Trophoblast cell (in vitro differentiated cells and primary cell): Measurements from ENCODE around the gene IL36RN.

Source experiments
- DNase-seq, 2 donors: peaks; one replicate each; pipeline ENCODE4 v3.0.0-alpha.2; 2016
- H2AFZ ChIP-seq: 2 replicates; pipeline ENCODE4 v1.6.1; 2013; ENCODE audit warnings: low read length, moderate library complexity, mild to moderate bottlenecking; ENCODE audit not compliant: insufficient read depth, poor library complexity
- H2AK5ac ChIP-seq: 2 replicates; pipeline ENCODE4 v1.6.1; 2013; ENCODE audit warnings: mild to moderate bottlenecking, low read length
- H2BK120ac ChIP-seq: 2 replicates; pipeline ENCODE4 v1.6.1; 2013; ENCODE audit warnings: low read length, mild to moderate bottlenecking, moderate library complexity; ENCODE audit not compliant: insufficient read depth, poor library complexity
- H2BK12ac ChIP-seq: 2 replicates; pipeline ENCODE4 v1.6.1; 2013; ENCODE audit warnings: mild to moderate bottlenecking, low read length, moderate library complexity
- H2BK5ac ChIP-seq: 2 replicates; pipeline ENCODE4 v1.6.1; 2013; ENCODE audit warnings: low read length, low read depth, moderate library complexity, mild to moderate bottlenecking; ENCODE audit not compliant: poor library complexity
- H3K14ac ChIP-seq: 2 replicates; pipeline ENCODE4 v1.6.1; 2013; ENCODE audit warnings: mild to moderate bottlenecking, low read length
- H3K18ac ChIP-seq: 2 replicates; pipeline ENCODE4 v1.6.1; 2013; ENCODE audit warnings: mild to moderate bottlenecking, low read length
- H3K23ac ChIP-seq: 2 replicates; pipeline ENCODE4 v1.6.1; 2013; ENCODE audit warnings: low read length
- H3K27ac ChIP-seq: 2 replicates; pipeline ENCODE4 v1.5.1; 2013; ENCODE audit warnings: low read depth, mild to moderate bottlenecking, inconsistent platforms, low read length, moderate library complexity
- H3K27me3 ChIP-seq: 2 replicates; pipeline ENCODE4 v1.6.1; 2013; ENCODE audit warnings: inconsistent platforms, mild to moderate bottlenecking, low read length, moderate library complexity; ENCODE audit not compliant: insufficient read depth
- H3K36me3 ChIP-seq, 2 experiments: 1 replicate in 1 of 2; 2 replicates in 1 of 2; pipeline ENCODE4 v1.6.1; 2013; ENCODE audit warnings: low read length in 2 of 2, mild to moderate bottlenecking in 2 of 2, moderate library complexity in 1 of 2; ENCODE audit not compliant: insufficient read depth in 2 of 2, control insufficient read depth in 1 of 2
- H3K4ac ChIP-seq: 2 replicates; pipeline ENCODE4 v1.6.1; 2013; ENCODE audit warnings: low read depth, mild to moderate bottlenecking, low read length, moderate library complexity
- H3K4me1 ChIP-seq, 2 experiments: 1 replicate in 1 of 2; 2 replicates in 1 of 2; pipeline ENCODE4 v1.6.1; 2013; ENCODE audit warnings: low read length in 2 of 2, mild to moderate bottlenecking in 2 of 2, moderate library complexity in 1 of 2; ENCODE audit not compliant: insufficient read depth in 2 of 2, control insufficient read depth in 1 of 2
- H3K4me2 ChIP-seq: 2 replicates; pipeline ENCODE4 v1.6.1; 2013; ENCODE audit warnings: inconsistent platforms, mild to moderate bottlenecking, low read length, moderate library complexity
- H3K4me3 ChIP-seq: 2 replicates; pipeline ENCODE4 v1.5.1; 2013; ENCODE audit warnings: mild to moderate bottlenecking, low read depth, low read length, inconsistent platforms
- H3K79me1 ChIP-seq: one replicate; pipeline ENCODE4 v1.6.1; 2013; ENCODE audit warnings: low read length
- H3K79me2 ChIP-seq: 2 replicates; pipeline ENCODE4 v1.6.1; 2013; ENCODE audit warnings: low read length, mild to moderate bottlenecking; ENCODE audit not compliant: control insufficient read depth, insufficient read depth, poor library complexity
- H3K9ac ChIP-seq: 2 replicates; pipeline ENCODE4 v1.6.1; 2013; ENCODE audit warnings: mild to moderate bottlenecking, low read length
- H3K9me3 ChIP-seq: 2 replicates; pipeline ENCODE4 v1.6.1; 2013; ENCODE audit warnings: low read depth, mild to moderate bottlenecking, control low read depth, inconsistent platforms, low read length; ENCODE audit not compliant: insufficient read depth
- H4K12ac ChIP-seq: 2 replicates; pipeline ENCODE4 v1.6.1; 2013; ENCODE audit warnings: low read depth, mild to moderate bottlenecking, low read length, moderate library complexity
- H4K8ac ChIP-seq: 2 replicates; pipeline ENCODE4 v1.6.1; 2013; ENCODE audit warnings: low read depth, mild to moderate bottlenecking, low read length, moderate library complexity
- H4K91ac ChIP-seq: one replicate; pipeline ENCODE4 v1.6.1; 2013; ENCODE audit warnings: low read depth, mild to moderate bottlenecking, low read length, moderate library complexity
- WGBS: extraction: QIAGEN DNeasy Blood & Tissue Kit; methylation state at CpG from one replicate; pipeline ENCODE4 v1.1.7; 2013; ENCODE audit warnings: missing lambda C conversion rate; ENCODE audit not compliant: insufficient read length, insufficient coverage; ENCODE audit errors: extremely low coverage; 5-methylcytosine and 5-hydroxymethylcytosine counted together

Gene IL36RN

GRCh38 chr2:113084249-113085000 lies 25.4 kb downstream of the IL36RN start:
- H2BK5ac ChIP-seq = no peak overlapping the region
- H3K27ac ChIP-seq = no peak overlapping the region
- WGBS = no CpG with 5 or more reads among the region's 5 CpGs
- no peak overlapping the region for H2BK12ac ChIP-seq
- H4K8ac ChIP-seq = no peak overlapping the region
- no peaks in the 10 kb centered on the region for H3K79me1 ChIP-seq
- no peak overlapping the region for H4K91ac ChIP-seq
- no peak overlapping the region for H3K4me2 ChIP-seq
- H3K9ac ChIP-seq = no peak overlapping the region
- H3K4me1 ChIP-seq = no peaks in the 10 kb centered on the region
- no peak overlapping the region for H3K4me3 ChIP-seq
- H3K14ac ChIP-seq = no peak overlapping the region
- no peaks in the 10 kb centered on the region for H3K9me3 ChIP-seq
- H2BK120ac ChIP-seq = no peak overlapping the region
- no peak overlapping the region for H3K4ac ChIP-seq
- no peaks in the 10 kb centered on the region for H3K27me3 ChIP-seq
- no peaks in the 10 kb centered on the region for H3K79me2 ChIP-seq
- DNase-seq = peak in 1 of 2 donors; percentile 35
- H4K12ac ChIP-seq = no peak overlapping the region
- H3K36me3 ChIP-seq = no peaks in the 10 kb centered on the region
- no peak overlapping the region for H3K23ac ChIP-seq
- H3K18ac ChIP-seq = no peak overlapping the region
- no peak overlapping the region for H2AK5ac ChIP-seq
- no peak overlapping the region for H2AFZ ChIP-seq

GRCh38 chr2:113085542-113085941 lies 26.5 kb downstream of the IL36RN start:
- Histone ChIP-seq H3K18ac (no peak overlapping the region), H3K4me1 (no peaks in the 10 kb centered on the region), H4K8ac (no peak overlapping the region), H3K14ac (no peak overlapping the region), H3K4ac (no peak overlapping the region), H3K79me1 (no peaks in the 10 kb centered on the region), H3K23ac (no peak overlapping the region), H3K36me3 (no peaks in the 10 kb centered on the region), H4K12ac (no peak overlapping the region), H3K4me2 (no peak overlapping the region), H3K9me3 (no peaks in the 10 kb centered on the region), H3K4me3 (no peak overlapping the region), H3K27ac (no peak overlapping the region), H2BK12ac (no peak overlapping the region), H2AFZ (no peak overlapping the region), H3K9ac (no peak overlapping the region), H2BK5ac (no peak overlapping the region), H2BK120ac (no peak overlapping the region), H4K91ac (no peak overlapping the region), H3K79me2 (no peaks in the 10 kb centered on the region), H3K27me3 (no peaks in the 10 kb centered on the region), H2AK5ac (no peak overlapping the region)
- no peak for DNase-seq
- no CpG with 5 or more reads among the region's 2 CpGs for WGBS

GRCh38 chr2:113088213-113088992 lies 29.4 kb downstream of the IL36RN start:
- no peaks in the 10 kb centered on the region for H3K79me2 ChIP-seq
- no peak overlapping the region for H3K4me2 ChIP-seq
- no peak overlapping the region for H3K9ac ChIP-seq
- no peak overlapping the region for H3K4me3 ChIP-seq
- no peak overlapping the region for H3K14ac ChIP-seq
- no peak overlapping the region for H3K18ac ChIP-seq
- H2AFZ ChIP-seq = no peak overlapping the region
- H2AK5ac ChIP-seq = no peak overlapping the region
- H3K23ac ChIP-seq = no peak overlapping the region
- no peak overlapping the region for H4K91ac ChIP-seq
- H4K8ac ChIP-seq = no peak overlapping the region
- no peaks in the 10 kb centered on the region for H3K9me3 ChIP-seq
- no peak overlapping the region for H2BK120ac ChIP-seq
- no peaks in the 10 kb centered on the region for H3K4me1 ChIP-seq
- no peaks in the 10 kb centered on the region for H3K27me3 ChIP-seq
- no peak overlapping the region for H3K27ac ChIP-seq
- no peak overlapping the region for H4K12ac ChIP-seq
- no peak overlapping the region for H3K4ac ChIP-seq
- no peak overlapping the region for H2BK5ac ChIP-seq
- DNase-seq = no peak
- no peaks in the 10 kb centered on the region for H3K79me1 ChIP-seq
- H2BK12ac ChIP-seq = no peak overlapping the region
- H3K36me3 ChIP-seq = no peaks in the 10 kb centered on the region

- H3K9ac ChIP-seq = no peak overlapping the region
- no peak overlapping the region for H3K18ac ChIP-seq
- H3K4me1 ChIP-seq = no peaks in the 10 kb centered on the region
- no peak overlapping the region for H3K4me3 ChIP-seq
- H3K36me3 ChIP-seq = no peaks in the 10 kb centered on the region
- H2BK12ac ChIP-seq = no peak overlapping the region
- no peak overlapping the region for H3K23ac ChIP-seq
- H2AK5ac ChIP-seq = no peak overlapping the region
- no peaks in the 10 kb centered on the region for H3K79me1 ChIP-seq
- H4K91ac ChIP-seq = no peak overlapping the region
- no peak overlapping the region for H3K14ac ChIP-seq
- no peak overlapping the region for H4K12ac ChIP-seq
- no peak overlapping the region for H2AFZ ChIP-seq
- H3K9me3 ChIP-seq = no peaks in the 10 kb centered on the region
- H2BK120ac ChIP-seq = no peak overlapping the region
- H3K4ac ChIP-seq = no peak overlapping the region
- no peak overlapping the region for H3K27ac ChIP-seq
- no peaks in the 10 kb centered on the region for H3K79me2 ChIP-seq
- H2BK5ac ChIP-seq = no peak overlapping the region
- no peaks in the 10 kb centered on the region for H3K27me3 ChIP-seq
- DNase-seq = no peak
- H3K4me2 ChIP-seq = no peak overlapping the region
- no peak overlapping the region for H4K8ac ChIP-seq
Measured at GRCh38 chr2:113089916-113090315, 30.9 kb downstream of the IL36RN start.
